Activated CD4-positive, CD25-positive, alpha-beta regulatory T cell (primary cell): Measurements from ENCODE around the gene MRPL40.

Experiments
- DNase-seq, 4 experiments: peaks; one replicate each; lab custom pipeline; 2025; lab: John Stamatoyannopoulos, UW

The MRPL40 gene

GRCh38 chr22:19482297-19482696 lies 50.0 kb downstream of the MRPL40 start:
- DNase-seq: no peak

GRCh38 chr22:19483481-19484244 lies 51.3 kb downstream of the MRPL40 start:
- DNase-seq: no peak
